ENCODE data around the gene PDCD4. TPM values are rescaled to one million over a fixed set of nuclear protein-coding genes. Genes with fewer than 3 reads are reported as not detected.

Gene PDCD4
- total RNA-seq, 1 experiment from 2014 or later = 19.9 TPM

DNA sequence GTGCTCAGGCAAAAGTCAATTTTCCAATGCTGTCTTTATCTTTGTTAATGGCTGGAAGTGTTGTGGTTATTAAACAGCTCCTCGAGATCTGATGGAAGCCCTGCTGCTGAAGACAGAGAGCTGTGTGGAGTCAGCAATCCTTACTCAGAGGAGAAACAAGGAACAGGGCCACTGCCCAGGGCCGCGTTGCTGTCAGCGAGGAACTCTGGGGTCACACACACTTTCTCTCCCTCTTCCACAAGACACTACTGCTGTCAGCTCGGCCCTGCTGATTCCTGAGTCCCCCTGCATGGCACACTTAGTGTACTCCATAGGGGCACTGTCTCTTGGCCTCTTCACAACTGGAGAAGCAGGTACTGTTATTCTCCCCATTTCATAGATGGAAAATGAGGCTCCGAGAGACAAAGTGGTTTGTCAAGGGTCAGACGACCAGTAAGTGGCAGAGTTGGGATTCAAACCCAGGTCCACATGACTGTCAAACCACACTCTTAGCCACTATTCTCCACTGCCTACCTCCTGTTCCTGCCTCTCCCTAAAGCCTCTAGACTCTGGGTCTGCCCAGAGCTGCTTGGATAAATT, 29.3 kb upstream of the PDCD4 start:
- no peak for DNase-seq (ENCODE audit: low read depth)

DNA sequence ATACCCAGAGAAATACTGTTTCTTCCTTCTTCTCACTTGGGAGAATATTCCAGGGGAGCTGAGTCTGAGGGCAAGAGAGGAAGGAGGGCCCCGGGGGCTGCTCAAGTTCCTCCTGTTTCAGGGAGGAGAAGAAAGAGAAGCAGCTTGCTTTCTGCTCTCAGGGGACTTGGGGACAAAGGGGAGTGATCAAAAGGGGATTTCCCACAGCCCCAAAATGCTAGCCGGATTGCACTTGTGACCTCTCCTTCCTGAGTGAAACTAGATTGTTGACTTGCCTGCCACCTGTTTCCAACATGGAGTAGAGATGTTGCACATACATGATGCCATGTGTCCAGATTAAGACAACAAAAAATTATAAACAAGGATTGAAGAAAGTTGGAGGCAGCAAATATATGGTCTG, 28.7 kb upstream of the PDCD4 start:
- DNase-seq (ENCODE audit: low read depth) = no peak

DNA sequence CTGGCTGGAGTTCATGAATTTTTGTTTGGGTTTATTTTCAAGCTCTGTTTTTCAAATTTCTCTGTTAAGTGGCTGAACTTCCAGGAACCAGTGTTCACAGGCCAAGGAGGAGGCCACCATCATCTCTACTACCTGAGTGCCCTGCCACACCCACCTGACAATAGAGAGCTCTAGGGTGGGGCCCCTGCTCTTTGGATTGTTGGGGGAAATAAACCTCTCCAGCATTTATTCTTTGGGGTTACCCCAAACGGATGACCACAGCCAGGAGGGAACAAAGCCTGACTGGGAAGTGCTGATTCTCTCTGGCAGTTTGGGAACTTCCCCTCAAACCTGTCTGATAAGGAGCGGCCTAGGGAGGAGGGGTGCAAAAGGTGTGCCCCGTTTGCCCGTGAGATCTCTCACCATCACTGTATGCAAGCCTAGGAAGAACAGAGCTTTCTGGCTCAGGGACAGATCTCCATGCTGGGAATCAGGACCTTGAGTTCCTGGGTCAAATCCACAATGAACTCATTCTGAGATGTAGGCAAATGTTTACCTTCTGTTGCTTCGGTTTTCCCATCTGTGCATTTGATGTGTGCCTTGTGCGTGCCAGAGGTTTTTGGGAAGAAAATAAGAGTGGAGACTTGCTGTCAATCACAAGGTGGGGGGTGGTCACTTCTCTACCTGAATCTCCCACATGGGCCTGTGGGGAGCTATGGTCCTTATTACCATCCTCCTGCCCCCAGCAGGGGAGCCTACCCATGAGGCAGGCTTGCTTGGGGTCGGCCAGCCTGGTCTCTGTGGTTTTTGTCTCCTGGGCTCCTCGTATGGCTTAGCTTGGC, 27.7 kb upstream of the PDCD4 start:
- no peak for DNase-seq (ENCODE audit: low read depth)

DNA sequence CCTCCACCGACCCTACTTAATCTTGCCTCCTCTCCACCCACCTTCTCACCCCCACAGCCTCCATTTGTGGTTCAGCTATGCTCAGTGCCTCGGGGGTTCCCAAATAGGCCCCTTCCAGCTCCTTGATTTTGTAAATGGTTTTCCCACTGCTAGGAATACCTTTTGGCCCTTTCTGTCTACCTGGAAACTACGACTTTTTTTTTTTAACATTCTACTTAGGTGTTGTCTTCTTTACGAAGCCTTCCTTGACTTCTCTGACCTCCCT, 27.2 kb upstream of the PDCD4 start:
- DNase-seq (ENCODE audit: low read depth) = no peak

DNA sequence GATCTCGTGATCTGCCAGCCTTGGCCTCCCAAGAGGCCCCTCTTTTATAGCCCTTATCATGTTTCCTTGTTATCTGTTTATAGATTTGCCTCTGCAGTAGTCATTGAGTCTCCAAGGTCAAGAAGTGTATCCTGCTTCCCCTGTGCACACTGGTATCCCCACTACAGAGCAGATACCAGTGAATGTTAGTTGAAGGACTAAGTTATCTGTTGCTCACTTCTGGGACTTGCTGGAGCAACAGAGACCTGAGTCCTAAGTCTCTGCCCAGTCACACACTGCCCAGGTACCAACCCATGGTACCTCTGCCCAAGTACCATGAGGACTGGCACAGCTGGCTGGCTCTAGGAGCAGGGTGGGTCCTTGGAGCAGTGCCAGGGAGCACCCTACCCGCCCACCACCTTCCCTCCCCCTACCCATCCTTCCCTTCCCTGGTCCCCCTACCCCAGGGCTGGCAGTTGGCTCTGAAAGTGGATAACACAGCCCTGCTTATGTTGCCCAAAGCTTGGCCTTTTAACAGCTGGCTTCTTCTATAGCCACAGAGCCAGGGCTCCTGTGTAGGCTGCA, 26.5 kb upstream of the PDCD4 start:
- DNase-seq (ENCODE audit: low read depth) = no peak

DNA sequence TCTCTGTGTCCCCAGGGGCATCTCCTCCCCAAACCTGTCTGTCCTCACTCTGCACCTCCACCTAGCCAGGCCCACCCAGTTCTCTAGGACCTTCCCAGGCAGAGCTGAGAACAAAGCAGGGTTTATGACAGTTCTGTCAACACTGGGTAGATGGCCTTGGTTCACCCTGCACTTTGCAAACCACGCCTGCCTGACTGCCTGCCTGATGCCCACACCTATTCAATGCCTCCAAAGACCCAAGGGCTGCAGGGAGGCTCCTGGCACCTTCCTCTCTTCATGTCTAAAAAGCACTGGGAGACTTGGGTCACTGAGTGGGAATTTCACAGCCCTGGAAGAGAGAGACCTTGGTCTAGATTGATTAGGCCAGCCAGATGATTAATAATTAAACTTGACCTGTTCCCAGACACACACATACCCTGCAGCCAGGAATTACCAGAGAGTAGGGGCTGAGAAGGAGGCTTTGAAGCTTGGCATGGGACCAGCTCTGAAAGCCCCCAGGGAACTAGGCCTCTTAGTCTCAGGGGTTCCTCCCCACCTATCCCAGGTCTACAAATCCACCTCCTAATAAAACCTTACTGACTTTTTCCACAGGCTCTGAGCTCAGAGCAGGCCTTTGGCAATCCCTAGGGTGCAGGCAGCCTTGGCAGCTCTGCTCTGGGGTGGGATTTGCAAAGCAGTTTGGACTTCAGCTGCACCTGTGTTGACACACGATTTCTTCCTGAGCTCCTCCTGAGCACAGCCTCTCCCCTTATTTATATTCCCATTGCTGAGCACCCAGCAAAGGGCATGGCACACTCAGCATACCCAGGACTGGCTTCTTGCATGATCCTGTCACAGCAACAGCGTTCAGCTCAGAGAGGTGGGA, 25.7 kb upstream of the PDCD4 start:
- no peak for DNase-seq (ENCODE audit: low read depth)

DNA sequence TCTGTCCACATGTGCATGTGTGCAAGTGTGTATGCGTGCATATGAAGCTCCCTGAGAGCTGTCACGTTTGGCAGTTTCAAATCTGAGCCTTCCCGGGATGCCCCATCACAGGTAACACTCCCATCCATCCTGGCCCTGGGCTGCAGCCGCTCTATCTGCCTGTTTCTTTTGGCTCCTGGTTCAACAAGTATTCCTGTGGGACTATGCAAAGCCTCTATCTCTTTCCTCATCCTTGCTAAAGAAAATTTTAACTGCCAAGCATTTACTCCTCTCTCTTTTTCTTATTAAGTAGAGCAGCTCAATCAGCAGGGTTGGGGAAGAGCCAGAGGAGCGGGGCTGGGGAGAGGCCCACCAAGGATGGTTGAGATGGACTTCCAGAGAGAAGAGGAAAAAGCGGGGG, 24.4 kb upstream of the PDCD4 start:
- no peak for DNase-seq (ENCODE audit: low read depth)

DNA sequence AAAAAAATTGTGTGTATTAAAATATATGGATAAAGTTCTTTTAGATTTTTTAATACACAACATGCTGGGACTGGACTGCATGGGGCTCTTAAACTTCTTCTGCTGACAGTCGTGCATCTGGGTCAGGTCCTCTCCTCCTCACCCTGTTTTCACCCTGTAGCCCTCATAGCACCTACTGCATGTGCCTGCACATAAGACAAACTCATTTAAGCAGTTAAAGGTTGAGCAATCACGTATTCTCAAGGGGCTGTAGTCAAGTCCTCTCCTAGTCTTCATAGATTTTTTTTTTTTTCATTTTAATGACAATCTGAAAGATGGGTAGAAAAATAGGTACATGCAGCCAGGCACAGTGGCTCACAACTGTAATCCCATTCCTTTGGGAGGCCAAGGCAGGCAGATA, 23.6 kb upstream of the PDCD4 start:
- no peak for DNase-seq (ENCODE audit: low read depth)

DNA sequence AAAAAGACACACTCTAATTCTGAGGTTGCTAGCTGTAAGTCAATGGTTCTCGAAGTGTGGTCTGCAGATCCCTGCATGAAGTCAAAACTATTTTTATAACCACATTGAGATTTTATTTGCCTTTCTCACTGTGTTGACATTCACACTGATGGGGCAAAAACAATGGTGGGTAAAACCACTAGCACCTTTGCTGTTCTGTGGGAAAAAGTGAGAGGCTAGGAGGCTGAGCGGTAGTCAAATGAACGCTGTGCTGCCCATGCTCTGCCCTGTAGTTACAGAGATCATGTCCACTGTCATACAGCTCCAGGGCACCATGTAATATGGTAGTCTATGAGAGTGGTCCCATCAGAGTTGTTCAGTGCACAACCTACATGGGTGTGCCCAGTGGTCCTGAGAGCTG, 21.6 kb upstream of the PDCD4 start:
- no peak for DNase-seq (ENCODE audit: low read depth)

DNA sequence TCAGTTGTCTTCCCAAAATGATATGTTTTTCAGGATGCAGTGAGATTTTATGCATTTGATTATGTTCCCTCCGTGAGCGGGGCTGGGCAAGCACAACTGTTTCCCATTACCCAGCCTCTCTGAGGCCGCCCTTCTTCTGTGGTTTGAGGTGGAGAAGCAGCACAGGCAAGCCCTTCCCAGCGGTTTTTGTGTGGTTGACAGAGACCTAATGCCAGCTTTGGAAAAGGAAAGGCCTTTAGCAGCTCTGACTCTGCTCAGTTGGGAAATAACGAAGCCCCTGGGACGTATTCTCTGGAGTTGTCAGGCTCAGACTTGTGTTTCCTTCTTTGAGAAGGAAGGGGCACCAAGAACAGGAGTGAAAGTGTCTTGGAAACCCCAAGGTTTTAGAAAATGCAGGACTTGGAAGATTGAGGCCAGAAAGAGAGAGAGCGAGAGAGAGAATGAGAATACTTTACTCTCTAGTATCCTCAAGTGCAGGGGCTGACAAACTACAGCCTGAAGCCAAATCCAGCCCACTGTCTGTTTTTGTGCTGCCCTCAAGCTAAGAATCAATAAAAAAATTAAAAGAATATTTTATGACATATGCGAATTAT, 20.6 kb upstream of the PDCD4 start:
- peak; percentile 29 for DNase-seq (ENCODE audit: low read depth)

DNA sequence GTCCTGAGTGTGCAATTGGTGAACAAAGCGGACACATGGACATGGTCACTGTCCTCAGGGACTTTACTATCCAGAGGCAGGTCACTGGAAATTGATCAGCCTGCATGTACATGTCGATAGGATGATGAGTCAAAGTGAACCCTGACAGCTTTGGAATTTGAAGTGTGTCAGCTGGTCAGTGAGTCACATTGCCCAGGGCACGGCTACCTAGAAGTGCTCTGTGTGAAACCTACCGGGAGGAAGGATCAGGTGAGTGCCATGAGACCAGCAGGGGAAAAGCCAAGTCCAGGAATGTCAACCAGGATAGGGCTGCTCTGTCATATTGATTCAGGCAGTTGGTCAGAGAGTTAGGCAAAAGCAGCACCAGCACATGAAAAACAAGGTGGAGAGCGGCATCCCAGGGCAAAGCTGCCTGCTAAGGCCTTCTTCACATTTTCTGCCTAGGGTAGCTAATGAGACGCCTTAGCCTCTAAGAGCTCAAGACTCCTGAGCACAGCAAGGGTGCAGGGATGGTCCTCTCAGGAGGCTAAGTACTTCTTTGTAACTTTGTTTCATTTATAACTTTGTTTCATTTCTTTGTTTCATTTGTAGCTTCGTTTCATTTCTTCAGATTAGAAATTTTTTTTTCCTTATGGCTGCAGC, 19.4 kb upstream of the PDCD4 start:
- DNase-seq (ENCODE audit: low read depth) = peak; percentile 67

DNA sequence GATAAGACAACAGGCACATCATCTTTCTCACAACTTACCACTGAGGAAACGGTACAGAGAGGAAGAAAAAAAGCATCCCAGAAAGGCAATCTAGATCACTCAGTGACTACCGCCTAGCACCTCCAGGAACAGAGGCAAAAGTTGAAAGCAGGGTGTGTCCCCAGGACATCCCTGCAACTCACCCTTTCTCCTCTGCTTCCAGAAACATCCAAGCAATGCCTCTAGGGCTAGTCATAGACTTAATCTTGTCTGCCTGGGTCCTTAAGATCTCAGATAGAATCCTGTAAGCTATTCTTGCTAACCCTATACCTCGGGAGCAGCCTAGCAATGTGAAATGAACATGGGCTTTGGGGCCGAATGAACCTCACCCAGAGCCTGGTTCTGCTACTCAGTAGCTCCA, 18.8 kb upstream of the PDCD4 start:
- no peak for DNase-seq (ENCODE audit: low read depth)

DNA sequence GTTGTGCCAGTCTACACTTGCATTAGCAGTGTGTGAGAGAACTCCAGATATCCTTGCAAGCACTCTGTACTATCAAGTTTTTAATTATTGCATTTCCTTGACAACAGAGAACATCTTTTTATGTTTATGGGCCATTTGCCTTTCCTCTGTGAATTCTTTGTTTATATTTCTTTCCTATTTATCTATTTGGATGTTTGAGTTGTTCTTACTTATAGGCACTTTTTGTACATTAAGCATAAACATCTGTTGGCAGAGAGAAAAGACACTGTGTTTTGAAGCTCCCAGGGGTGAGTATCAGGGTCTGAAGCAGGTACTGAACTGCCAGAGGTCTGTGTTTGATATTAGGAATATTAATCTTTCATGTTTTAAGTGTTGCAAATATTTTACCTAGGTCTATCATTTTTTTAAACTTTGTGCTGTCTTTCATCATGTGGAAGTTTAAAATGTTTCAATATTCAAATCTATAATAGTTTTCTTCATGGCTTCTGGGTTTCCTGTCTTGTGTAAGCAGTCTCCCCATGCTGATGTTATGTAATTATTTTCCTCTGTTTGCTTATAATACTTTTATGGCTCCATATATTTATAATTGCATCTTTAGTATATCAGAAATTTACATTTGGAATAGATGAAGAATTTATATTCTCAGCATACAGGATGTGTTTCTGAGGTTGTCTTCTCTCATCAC, 17.7 kb upstream of the PDCD4 start:
- no peak for DNase-seq (ENCODE audit: low read depth)

DNA sequence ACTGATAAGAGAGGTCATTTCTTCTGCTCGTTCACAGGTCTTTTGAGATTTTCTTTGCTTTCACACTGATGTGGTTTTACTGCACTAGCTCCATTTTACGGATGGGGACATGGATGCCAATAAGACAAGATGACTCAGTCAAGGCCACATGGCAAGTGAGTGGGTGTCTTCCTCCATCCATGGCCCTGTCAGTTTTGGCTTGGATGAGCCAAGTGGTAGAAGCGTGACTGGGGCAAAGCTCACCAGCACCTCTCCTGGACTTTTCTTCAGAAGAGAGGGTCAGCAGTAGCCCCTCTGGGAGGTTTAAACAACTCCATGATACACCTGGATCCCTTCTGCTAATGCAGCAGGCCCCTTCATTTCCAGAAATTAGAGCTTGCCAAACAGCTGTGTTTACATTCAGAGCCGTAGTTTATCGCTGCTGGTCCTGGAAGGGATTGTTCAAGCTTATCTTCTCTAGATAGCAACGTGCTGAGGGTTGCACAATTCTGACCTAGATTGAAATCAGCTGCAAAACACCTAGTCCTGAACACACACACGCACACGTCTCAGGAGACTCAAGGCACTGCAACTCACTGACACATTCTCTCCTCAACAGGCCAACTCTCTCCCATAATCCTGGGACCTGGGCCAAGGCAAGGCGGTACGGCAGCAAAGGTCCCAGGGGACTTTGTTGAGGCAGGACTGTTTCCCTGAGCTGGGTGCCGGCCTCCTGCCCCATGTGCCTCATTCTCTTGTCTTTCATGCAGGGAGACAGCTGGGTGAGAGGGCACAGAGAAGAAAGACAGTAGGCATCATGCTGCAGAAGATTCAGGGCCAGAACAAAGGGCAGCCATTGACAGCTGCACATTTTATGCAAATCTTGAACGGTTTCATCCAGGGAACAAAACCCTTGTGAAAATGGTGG, 14.2 kb upstream of the PDCD4 start:
- DNase-seq (ENCODE audit: low read depth) = no peak

DNA sequence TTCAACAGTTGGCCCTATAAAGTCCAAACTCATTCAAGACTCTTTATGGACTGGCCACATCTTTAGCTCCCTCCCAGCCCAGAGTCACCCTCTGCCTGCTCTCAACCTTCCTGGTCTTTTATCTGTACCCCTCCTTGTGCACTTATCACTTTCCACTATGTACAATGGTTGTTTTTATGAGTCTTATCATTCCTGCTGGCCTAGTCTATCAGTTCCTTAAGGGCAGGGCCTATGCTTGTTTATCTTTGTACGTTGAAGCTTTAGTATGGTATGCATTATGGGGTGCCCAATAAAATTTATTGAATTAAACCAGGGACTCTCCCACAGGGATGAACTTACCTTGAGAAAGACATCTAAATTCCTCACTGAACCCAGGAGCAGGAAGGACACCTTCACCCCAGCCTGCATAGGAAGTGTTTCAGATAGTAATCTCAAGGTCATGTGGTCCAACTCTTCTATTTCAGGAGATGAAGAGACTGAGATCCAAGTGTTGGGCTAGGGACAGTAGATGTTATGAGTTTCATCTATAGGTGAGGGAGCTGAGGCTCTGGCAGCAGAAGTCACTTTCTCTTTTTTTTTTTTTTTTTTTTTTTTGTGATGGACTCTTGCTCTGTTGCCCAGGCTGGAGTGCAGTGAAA, 13.3 kb upstream of the PDCD4 start:
- no peak for DNase-seq (ENCODE audit: low read depth)

DNA sequence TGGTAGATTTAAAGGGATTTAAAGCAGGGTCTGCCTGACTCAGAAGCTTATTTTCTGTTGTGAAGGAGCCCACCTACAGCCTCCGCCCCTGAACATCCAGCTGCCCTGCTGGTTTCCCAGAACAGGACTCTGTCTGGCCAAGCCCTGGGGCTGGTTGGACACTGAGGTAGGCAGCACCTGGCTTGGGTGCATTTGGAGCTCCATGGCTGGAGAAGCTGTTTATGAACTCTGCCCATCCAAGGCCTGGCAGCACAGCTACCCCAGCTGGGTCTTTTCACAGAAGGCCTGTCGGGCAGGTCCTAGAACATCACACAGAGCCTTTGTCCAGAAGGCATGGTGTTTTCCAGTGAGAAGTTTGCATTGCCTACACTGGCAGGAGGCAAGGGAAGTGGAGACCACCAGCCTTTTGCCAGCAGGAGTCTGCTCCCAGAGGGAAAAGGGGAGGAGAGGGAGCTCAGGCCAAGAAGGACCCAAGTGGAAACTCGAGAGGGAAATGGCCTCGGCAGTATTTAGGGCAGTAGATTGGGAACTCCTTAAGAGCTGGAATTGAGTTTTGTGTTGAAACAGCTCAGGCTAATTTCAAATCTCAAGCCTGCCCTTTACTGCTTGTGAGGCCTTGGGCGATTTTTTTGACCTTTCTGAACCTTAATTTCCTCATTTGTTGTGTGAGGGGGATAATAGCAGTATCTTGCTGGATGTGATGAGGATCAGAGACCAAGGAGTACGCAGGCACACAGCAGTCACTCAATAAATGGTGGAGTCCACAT, 12.3 kb upstream of the PDCD4 start:
- DNase-seq (ENCODE audit: low read depth) = no peak

DNA sequence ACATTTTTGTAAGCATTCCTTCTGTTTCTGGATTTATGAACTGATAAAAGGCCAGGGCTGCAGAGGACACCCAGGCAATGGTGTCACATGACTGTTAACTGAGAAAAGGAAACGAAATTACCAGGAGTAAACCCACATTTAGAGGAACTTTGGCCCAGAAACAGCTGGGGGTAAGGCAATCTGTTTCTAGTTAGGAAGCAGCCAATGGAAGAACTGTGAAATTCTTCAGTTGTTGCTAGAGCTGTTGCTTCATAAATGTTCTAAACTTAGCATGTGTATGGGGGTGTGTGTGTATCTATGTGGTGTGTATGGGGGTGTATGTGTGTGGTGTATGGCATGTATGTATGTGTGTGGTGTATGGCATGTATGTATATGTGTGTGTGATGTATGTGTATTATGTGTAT, 11.8 kb upstream of the PDCD4 start:
- DNase-seq (ENCODE audit: low read depth) = peak; percentile 10

DNA sequence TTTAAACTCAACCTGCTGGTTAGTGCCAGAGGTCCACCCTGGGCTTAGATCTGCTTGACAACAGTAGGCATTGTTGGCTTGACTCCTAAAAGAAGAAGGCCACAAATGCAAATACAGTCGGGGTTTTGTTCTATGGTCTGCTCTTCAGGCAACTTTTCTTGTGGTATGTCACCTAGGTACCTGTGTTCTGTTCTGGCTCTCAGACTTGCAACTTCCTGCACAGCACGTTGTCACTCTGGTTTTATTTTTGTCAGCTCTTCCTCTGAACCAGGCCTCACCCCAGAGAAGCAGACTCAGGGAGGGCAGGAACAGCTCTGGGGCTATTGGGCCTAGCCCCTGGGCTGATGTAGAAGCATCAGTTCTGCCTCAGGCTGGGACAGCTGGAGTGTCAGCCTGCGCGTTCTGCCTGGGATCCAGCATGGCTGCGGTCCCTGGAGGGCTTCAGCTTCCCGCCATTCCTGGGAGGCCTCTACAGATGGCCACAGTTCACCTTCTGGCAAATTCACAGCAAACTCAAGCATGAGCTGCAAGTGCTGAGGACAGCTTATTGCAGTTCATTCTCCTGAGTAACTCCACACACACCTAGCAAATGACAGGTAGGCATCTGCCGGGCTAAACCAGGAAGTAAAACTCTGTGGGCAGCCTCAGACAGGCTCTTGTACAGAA, 11.0 kb upstream of the PDCD4 start:
- no peak for DNase-seq (ENCODE audit: low read depth)
